ENCODE results near the gene DSG1.

DNA sequence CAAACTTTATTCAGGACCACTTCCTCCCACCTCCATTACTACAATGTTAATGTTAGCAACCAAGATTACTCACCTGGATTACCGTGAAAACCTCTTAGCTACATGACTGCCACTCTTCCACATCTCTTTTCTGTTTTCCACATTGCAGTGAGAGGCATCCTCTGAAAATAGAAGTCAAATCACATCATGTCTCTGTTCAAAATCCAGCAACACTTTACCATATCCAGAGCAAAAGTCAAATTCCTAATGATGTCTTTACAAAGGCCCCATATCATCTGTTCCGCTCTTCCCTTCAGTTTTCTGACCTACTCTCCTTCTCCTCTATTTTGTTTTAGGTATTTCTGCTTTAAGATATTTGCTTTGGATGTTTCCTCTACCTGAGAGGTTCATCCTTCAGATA, 37.5 kb upstream of the DSG1 start:
- TF ChIP-seq, protein P1, sequence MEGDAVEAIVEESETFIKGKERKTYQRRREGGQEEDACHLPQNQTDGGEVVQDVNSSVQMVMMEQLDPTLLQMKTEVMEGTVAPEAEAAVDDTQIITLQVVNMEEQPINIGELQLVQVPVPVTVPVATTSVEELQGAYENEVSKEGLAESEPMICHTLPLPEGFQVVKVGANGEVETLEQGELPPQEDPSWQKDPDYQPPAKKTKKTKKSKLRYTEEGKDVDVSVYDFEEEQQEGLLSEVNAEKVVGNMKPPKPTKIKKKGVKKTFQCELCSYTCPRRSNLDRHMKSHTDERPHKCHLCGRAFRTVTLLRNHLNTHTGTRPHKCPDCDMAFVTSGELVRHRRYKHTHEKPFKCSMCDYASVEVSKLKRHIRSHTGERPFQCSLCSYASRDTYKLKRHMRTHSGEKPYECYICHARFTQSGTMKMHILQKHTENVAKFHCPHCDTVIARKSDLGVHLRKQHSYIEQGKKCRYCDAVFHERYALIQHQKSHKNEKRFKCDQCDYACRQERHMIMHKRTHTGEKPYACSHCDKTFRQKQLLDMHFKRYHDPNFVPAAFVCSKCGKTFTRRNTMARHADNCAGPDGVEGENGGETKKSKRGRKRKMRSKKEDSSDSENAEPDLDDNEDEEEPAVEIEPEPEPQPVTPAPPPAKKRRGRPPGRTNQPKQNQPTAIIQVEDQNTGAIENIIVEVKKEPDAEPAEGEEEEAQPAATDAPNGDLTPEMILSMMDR (IDR thresholded peaks at IDR 0.05; ENCODE audit: low read depth, low read length, poor library complexity, severe bottlenecking) = no peak
- TF ChIP-seq EZH2phosphoT487 (IDR thresholded peaks at IDR 0.05; ENCODE audit: borderline replicate concordance, low read length) = no peak
